Measurements from ENCODE around the gene CASP10. TPM values are rescaled to one million over a fixed set of nuclear protein-coding genes. Genes with fewer than 3 reads are reported as not detected.
A peak's percentile ranks its signal among the peaks of the same experiment; 100 is the strongest.

CASP10 gene
- total RNA-seq, 1 donor from 2014 or later: 38.6 TPM

DNA sequence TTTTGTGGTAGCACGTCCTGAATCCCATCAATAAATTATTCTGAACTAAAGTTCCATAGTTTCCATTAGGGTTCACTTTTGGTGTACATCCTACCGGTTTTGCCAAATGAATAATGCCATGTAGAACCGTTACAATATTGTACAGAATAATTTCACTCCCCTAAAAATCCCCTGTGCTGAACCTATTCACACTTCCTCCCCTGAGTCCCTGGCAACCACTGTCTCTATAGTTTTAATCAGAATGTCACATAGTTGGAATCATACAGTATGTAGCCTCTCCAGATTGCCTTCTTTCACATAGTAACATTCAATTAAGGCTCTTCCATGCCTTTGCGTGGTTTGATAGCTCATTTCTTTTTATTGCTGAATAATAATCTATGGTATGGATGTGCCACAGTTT, 67.8 kb downstream of the CASP10 start:
- Mint-ChIP-seq H3K4me3 (ENCODE audit: unreplicated experiment) (no peak overlapping the region), H3K9me3 (ENCODE audit: unreplicated experiment) (no peaks in the 10 kb centered on the region), H3K27me3 (ENCODE audit: unreplicated experiment) (no peaks in the 10 kb centered on the region), H3K36me3 (ENCODE audit: low read depth, unreplicated experiment) (peaks cover 9% of the 10 kb centered on the region), H3K4me1 (ENCODE audit: unreplicated experiment) (no peaks in the 10 kb centered on the region), H3K27ac (ENCODE audit: unreplicated experiment) (no peak overlapping the region)
- TF ChIP-seq, protein P1, sequence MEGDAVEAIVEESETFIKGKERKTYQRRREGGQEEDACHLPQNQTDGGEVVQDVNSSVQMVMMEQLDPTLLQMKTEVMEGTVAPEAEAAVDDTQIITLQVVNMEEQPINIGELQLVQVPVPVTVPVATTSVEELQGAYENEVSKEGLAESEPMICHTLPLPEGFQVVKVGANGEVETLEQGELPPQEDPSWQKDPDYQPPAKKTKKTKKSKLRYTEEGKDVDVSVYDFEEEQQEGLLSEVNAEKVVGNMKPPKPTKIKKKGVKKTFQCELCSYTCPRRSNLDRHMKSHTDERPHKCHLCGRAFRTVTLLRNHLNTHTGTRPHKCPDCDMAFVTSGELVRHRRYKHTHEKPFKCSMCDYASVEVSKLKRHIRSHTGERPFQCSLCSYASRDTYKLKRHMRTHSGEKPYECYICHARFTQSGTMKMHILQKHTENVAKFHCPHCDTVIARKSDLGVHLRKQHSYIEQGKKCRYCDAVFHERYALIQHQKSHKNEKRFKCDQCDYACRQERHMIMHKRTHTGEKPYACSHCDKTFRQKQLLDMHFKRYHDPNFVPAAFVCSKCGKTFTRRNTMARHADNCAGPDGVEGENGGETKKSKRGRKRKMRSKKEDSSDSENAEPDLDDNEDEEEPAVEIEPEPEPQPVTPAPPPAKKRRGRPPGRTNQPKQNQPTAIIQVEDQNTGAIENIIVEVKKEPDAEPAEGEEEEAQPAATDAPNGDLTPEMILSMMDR (IDR thresholded peaks at IDR 0.05; ENCODE audit: unreplicated experiment): no peak
- DNase-seq (ENCODE audit: low spot score): no peak

DNA sequence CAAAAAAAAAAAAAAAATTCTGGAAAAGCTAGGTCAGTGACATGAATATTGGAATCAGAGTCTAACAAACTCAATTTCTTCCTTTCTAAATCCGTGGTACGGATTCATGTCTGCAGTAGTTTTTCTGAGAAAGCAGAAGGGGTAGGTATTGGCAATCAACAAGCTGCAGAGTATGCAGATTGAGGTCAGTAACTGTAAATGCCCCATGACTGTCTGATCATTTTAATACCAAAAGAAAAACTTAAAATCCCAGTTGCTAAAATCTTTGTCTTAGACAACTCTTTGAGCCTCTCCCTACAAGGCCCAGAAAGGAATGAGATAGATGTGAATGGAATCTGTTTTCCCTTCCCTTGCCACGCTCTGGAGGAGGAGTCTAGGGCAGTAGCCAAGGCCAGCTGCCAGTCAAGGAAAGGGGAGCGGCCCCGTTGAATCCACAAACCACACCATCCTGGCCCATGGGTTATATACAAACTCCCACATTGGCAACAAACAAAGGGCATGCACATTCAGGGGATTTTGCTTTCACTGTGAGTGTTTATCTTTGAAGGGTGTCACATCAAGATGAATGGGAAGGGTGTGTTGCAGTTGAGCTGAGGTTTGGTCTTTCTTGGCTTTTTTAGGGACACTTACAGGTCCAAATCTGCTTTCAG, 71.3 kb downstream of the CASP10 start:
- DNase-seq (ENCODE audit: low spot score): no peak
- Mint-ChIP-seq H3K36me3 (ENCODE audit: low read depth, unreplicated experiment) (peaks cover 14% of the 10 kb centered on the region), H3K27me3 (ENCODE audit: unreplicated experiment) (peaks cover 16% of the 10 kb centered on the region), H3K4me3 (ENCODE audit: unreplicated experiment) (no peak overlapping the region), H3K27ac (ENCODE audit: unreplicated experiment) (no peak overlapping the region), H3K9me3 (ENCODE audit: unreplicated experiment) (no peaks in the 10 kb centered on the region), H3K4me1 (ENCODE audit: unreplicated experiment) (peaks cover 20% of the 10 kb centered on the region)
- TF ChIP-seq, protein P1 (IDR thresholded peaks at IDR 0.05; ENCODE audit: unreplicated experiment): no peak

DNA sequence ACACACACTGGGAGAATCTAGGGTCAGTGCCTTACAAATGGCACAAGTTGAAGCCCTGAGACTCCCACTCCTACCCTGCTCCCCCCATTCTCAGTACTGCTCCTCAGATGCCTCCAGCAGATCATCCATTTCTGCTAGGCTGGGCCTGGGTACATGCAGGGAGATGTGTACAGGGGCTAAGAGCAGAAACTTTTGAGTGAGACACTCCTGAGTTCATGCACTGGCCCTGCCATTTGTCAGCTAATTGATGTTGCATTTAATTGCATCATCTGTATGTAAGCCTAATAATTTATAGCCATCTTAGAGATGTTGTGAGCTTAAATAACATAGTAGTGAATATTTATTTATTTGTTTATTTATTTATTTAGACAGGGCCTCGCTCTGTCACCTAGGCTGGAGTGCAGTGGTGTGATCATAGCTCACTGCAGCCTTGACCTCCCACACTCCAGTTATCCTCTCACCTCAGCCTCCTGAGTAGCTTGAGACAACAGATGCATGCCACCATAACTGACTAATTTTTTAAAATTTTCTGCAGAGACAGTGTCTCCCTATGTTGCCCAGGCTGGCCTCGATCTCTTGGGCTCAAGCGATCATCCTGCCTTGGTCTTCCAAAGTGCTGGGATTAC, 72.6 kb downstream of the CASP10 start:
- Mint-ChIP-seq H3K4me1 (ENCODE audit: unreplicated experiment) (peaks cover 26% of the 10 kb centered on the region), H3K4me3 (ENCODE audit: unreplicated experiment) (no peak overlapping the region), H3K27ac (ENCODE audit: unreplicated experiment) (no peak overlapping the region), H3K27me3 (ENCODE audit: unreplicated experiment) (peaks cover 16% of the 10 kb centered on the region), H3K36me3 (ENCODE audit: low read depth, unreplicated experiment) (peaks cover 5% of the 10 kb centered on the region), H3K9me3 (ENCODE audit: unreplicated experiment) (no peaks in the 10 kb centered on the region)
- TF ChIP-seq, protein P1 (IDR thresholded peaks at IDR 0.05; ENCODE audit: unreplicated experiment): no peak
- no peak for DNase-seq (ENCODE audit: low spot score)

DNA sequence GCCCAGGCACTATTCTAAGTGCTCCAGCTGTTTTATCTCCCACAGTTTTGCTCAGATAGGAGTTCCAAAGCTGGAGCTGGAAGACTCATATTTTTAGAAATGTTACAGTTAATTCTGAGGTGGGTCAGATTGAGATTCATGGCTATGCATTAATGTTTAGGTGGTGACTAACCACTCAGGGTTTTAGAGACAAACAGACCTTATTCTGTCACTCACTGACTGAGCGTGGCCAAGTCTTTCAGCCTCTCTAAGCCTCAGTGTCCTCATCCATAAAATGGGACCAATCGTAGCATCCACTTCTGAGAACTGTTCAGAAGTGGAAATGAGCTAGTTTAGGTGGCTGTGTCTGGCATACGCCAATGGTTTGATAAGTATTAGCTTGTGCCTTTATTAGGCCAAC, 73.1 kb downstream of the CASP10 start:
- no peaks in the 10 kb centered on the region for H3K9me3 Mint-ChIP-seq (ENCODE audit: unreplicated experiment)
- H3K4me1 Mint-ChIP-seq (ENCODE audit: unreplicated experiment): peaks cover 30% of the 10 kb centered on the region
- DNase-seq (ENCODE audit: low spot score): no peak
- TF ChIP-seq, protein P1 (IDR thresholded peaks at IDR 0.05; ENCODE audit: unreplicated experiment): no peak
- peaks cover 16% of the 10 kb centered on the region for H3K27me3 Mint-ChIP-seq (ENCODE audit: unreplicated experiment)
- no peak overlapping the region for H3K4me3 Mint-ChIP-seq (ENCODE audit: unreplicated experiment)
- peaks cover 5% of the 10 kb centered on the region for H3K36me3 Mint-ChIP-seq (ENCODE audit: low read depth, unreplicated experiment)
- no peak overlapping the region for H3K27ac Mint-ChIP-seq (ENCODE audit: unreplicated experiment)

DNA sequence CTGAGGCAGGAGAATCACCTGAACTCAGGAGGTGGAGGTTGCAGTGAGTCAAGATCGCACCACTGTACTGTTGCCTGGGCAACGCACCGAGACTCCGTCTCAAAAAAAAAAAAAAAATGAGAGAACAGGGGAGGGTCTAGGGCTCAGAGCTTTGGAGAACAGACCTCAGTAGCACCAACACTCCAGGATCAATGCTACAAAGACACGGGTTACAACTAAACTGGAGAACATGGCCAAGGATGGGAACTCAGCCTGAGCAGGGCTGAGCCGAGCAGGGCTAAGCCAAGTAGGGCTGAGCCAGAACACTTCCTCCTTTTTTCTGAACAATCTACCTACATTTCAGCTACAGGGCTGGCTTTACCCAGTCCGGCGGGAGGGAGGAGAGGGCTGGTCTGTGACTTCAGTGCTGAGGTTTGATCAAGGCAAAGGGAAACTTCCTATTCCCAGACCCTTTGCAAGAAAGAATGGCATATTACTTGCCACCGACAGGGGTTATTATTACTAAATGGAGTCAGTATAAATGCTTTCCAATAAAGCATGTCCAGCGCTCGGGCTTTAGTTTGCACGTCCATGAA, 74.5 kb downstream of the CASP10 start:
- H3K9me3 Mint-ChIP-seq (ENCODE audit: unreplicated experiment): no peaks in the 10 kb centered on the region
- peaks cover 36% of the 10 kb centered on the region for H3K4me1 Mint-ChIP-seq (ENCODE audit: unreplicated experiment)
- peak overlapping the region; percentile 100 for H3K27ac Mint-ChIP-seq (ENCODE audit: unreplicated experiment)
- peak overlapping the region; percentile 92 for H3K4me3 Mint-ChIP-seq (ENCODE audit: unreplicated experiment)
- H3K36me3 Mint-ChIP-seq (ENCODE audit: low read depth, unreplicated experiment): peaks cover 5% of the 10 kb centered on the region
- TF ChIP-seq, protein P1 (IDR thresholded peaks at IDR 0.05; ENCODE audit: unreplicated experiment): no peak
- DNase-seq (ENCODE audit: low spot score): peak; percentile 48
- H3K27me3 Mint-ChIP-seq (ENCODE audit: unreplicated experiment): peaks cover 16% of the 10 kb centered on the region

Data from endothelial cell (in vitro differentiated cells).